K562 (cell line): ENCODE data around the gene P4HTM. TPM values are rescaled to one million over a fixed set of nuclear protein-coding genes. Genes with fewer than 3 reads are reported as not detected.

Experiments used
- DMBX1 ChIP-seq: fragments of 250-450 bp; sonication (Bioruptor Pico); IDR thresholded peaks from 2 replicates; pipeline ENCODE4 v1.8.0; 2022; ENCODE audit warnings: inconsistent platforms, mild to moderate bottlenecking, moderate library complexity, borderline replicate concordance
- E2F3 ChIP-seq: fragments of 250-450 bp; sonication (Bioruptor Pico); IDR thresholded peaks from 2 replicates; pipeline ENCODE4 v1.4.0; 2020; ENCODE audit warnings: mild to moderate bottlenecking
- E2F4 ChIP-seq: sonication (generic); formaldehyde crosslinking; IDR thresholded peaks from 2 replicates; pipeline ENCODE4 v1.8.0; 2022; ENCODE audit warnings: mild to moderate bottlenecking, low read depth, missing genetic modification reagents
- EP300 ChIP-seq: IDR thresholded peaks from 2 replicates; pipeline ENCODE4 v1.6.1; 2012; ENCODE audit warnings: low read length, improper control_type of control experiment
- MGA ChIP-seq: fragments of 450-650 bp; IDR thresholded peaks from 2 replicates; pipeline ENCODE4 v1.6.1; 2016; ENCODE audit warnings: mild to moderate bottlenecking, moderate library complexity
- NCOA2 ChIP-seq, 2 experiments: fragments of 450-650 bp; IDR thresholded peaks; 2 replicates each; pipeline ENCODE4 v1.6.1; 2018; ENCODE audit warnings: mild to moderate bottlenecking in 2 of 2, moderate library complexity in 1 of 2; ENCODE audit not compliant: partially characterized antibody in 2 of 2
- NFXL1 ChIP-seq: fragments of 450-650 bp; formaldehyde crosslinking; IDR thresholded peaks from 2 replicates; pipeline ENCODE4 v1.4.0; 2021; ENCODE audit warnings: mild to moderate bottlenecking
- RBM17 ChIP-seq: fragments of 200-400 bp; formaldehyde crosslinking; IDR thresholded peaks from 2 replicates; pipeline ENCODE4 v1.6.1; 2017; ENCODE audit warnings: low read depth, mild to moderate bottlenecking, low read length, borderline replicate concordance
- SMARCB1 ChIP-seq: IDR thresholded peaks from 2 replicates; pipeline ENCODE4 v1.6.1; 2011; ENCODE audit warnings: improper control_type of control experiment, low read depth; ENCODE audit not compliant: insufficient read length
- SNAPC5 ChIP-seq: fragments of 250-450 bp; sonication (Bioruptor Pico); IDR thresholded peaks from 2 replicates; pipeline ENCODE4 v1.8.0; 2021; ENCODE audit warnings: moderate library complexity, mild to moderate bottlenecking, inconsistent platforms
- TAF15 ChIP-seq: fragments of 200-400 bp; formaldehyde crosslinking; IDR thresholded peaks from 2 replicates; pipeline ENCODE4 v1.6.1; 2017; ENCODE audit warnings: mild to moderate bottlenecking, low read depth, low read length, moderate library complexity
- ZBTB7A ChIP-seq: IDR thresholded peaks from 2 replicates; pipeline ENCODE4 v1.6.1; 2011; ENCODE audit warnings: low read depth, mild to moderate bottlenecking, low read length, moderate library complexity, borderline replicate concordance; ENCODE audit not compliant: control insufficient read depth
- polyA plus RNA-seq, 8 experiments: library from polyadenylated mRNA; depleted of rRNA in 4 of 8; stranded (reverse) in 5 of 8; unstranded in 3 of 8; fragments of >200 nt; fragmentation: Nextera tagmentation in 2 of 8; fragmentation: Illumina TruSeq in 1 of 8; extraction: Ambion mirVana in 2 of 8; extraction: Trizol in 1 of 8; gene quantifications; 2 replicates each; pipeline versions ENCODE4 v1.2.1 to v1.2.3, GENCODE V29; 2011 to 2014; ENCODE audit warnings: inconsistent platforms in 1 of 8, missing spikeins in 1 of 8
- total RNA-seq, 7 experiments: library from RNA; depleted of rRNA in 6 of 7; stranded (reverse); fragments of >200 nt in 6 of 7; fragmentation: Illumina TruSeq in 2 of 7; extraction: Trizol in 2 of 7; gene quantifications; 2 replicates each; pipeline versions ENCODE4 v1.2.1 to v1.2.3, GENCODE V29; 2011 to 2021; ENCODE audit warnings: low replicate concordance in 1 of 7

P4HTM gene
- total and polyA plus RNA-seq, 9 of the 15 experiments (the other 6 are each of a cell fraction or from before 2014, with no cell fraction given) = 0.09 to 0.66 (median 0.25) TPM; not detected in 2

GRCh38 chr3:49021213-49021812 lies 31.3 kb downstream of the P4HTM start (continued):
- peak; percentile 13; the same call in 1 of the 2 replicates for TF ChIP-seq MGA
- no peak for TF ChIP-seq ZBTB7A
- TF ChIP-seq DMBX1 = no peak
- no peak for TF ChIP-seq TAF15
- no peak for TF ChIP-seq SNAPC5 (CRISPR knock-in tag)
- peak; percentile 61 for TF ChIP-seq EP300
- no peak for TF ChIP-seq RBM17
- no peak; the same call in 1 of the 2 replicates for TF ChIP-seq E2F3 (CRISPR knock-in tag)
- TF ChIP-seq NFXL1 = no peak
- TF ChIP-seq NCOA2 (IDR thresholded peaks at IDR 0.05; ENCODE audit: partially characterized antibody in 2 of 2) = no peak
- no peak for TF ChIP-seq E2F4 (CRISPR knock-in tag)
- no peak for TF ChIP-seq SMARCB1
